GM12873 (cell line): Measurements from ENCODE around the gene CABP5.
A peak's percentile ranks its signal among the peaks of the same experiment; 100 is the strongest.

Experiments
- CTCF ChIP-seq: IDR thresholded peaks from 2 replicates; pipeline ENCODE4 v1.5.1; 2012; ENCODE audit warnings: low read depth, mild to moderate bottlenecking, moderate library complexity, low read length, control low read depth; ENCODE audit not compliant: insufficient read depth; ENCODE audit errors: missing control alignments

The CABP5 gene

DNA sequence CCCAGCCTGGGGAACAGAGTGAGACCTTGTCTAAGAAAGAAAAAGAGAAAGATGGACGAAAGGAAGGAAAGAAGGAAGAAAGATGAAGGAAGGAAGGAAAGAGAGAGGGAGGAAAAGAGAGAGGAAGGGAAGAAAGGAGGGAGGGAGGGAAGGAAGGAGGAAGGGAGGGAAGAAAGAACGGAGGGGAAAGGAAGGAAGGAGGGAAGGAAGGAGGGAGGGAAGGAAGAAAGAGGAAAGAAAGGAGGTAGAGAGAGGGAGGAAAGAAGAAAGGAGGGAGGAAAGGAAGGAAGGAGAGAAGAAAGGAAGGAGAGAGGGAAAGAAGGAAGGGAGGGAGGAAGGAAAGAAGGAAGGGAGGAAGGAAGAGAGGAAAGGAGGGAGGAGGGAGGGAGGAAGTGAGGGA lies 20.9 kb downstream of the CABP5 start:
- TF ChIP-seq CTCF, result no peak

DNA sequence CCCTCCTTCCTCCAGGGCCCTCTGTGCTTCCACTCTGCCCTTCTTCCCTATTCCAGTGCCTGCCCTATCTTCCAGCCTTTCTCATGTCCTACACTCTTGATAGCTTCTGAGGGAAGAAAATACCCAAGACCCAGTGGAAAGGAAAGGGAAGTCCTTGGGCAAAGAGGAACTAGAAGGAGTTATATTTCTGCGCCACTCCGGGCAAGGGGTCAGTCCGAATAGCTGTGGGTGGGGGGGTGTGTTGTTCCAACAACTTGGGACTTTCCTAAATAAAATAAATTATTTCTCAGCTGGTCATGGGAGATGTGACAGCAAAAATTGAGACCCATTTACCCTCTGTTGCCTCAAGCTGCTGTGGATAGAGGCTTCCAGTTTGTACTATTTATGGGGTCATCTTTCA lies 23.2 kb downstream of the CABP5 start:
- TF ChIP-seq CTCF, result no peak

- no peak for TF ChIP-seq CTCF
Observed at GRCh38 chr19:48010932-48011758, 32.7 kb downstream of the CABP5 start.

DNA sequence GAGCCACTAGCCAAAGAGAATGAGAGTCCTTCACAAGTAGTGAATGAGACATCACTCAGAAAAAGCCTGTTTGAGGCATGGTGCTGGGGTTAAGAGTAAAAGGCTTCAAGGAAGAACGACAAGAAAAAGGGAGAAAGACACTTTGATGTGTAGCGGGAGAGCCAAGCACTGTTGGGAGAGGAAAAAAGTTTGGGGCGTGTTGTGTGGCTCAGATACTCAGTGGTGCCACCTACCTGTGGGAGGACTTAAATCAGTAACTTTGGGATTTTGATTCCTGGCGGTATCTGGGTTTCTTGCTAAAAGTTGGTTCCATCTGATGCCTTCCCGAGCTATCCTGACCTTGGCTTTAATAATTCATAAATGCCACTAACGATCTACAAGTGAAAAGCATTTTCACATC lies 37.1 kb downstream of the CABP5 start:
- TF ChIP-seq CTCF, result peak; percentile 37

GRCh38 chr19:48004236-48004635 lies 39.6 kb downstream of the CABP5 start:
- no peak for TF ChIP-seq CTCF

DNA sequence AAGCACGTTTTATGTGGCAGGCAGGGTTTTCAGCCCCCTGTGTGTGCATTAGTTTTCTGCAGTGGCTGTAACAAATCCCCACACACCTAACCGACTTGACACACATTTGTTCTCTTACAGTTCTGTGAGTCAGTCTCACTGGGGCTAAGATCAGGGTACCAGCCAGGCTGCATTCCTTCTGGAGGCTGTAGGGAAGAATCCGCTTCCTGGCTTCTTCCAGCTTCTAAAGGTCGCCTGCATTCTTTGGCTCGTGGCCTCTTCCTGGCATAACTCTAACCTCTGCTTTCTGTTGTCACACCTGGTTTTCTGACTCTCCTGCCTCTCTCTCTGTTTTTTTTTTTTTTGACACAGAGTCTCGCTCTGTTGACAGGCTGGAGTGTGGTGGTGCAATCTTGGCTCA lies 43.0 kb downstream of the CABP5 start:
- no peak for TF ChIP-seq CTCF

- TF ChIP-seq CTCF, result no peak
Observed at GRCh38 chr19:47998800-47999199, 45.1 kb downstream of the CABP5 start.
